Thyroid gland (tissue), 4 donors: ENCODE data around the gene HHATL.

ENCODE experiments used
- POLR2A ChIP-seq, 2 donors: fragments of 450-650 bp; IDR thresholded peaks; one replicate each; pipeline ENCODE4 v1.6.1; 2017; ENCODE audit warnings: antibody characterized with exemption in 2 of 2, mild to moderate bottlenecking in 2 of 2, moderate library complexity in 1 of 2
- TF ChIP-seq, protein P1 (sequence below), 6 experiments: fragments of 200-600 bp in 3 of 6; fragments of 450-650 bp in 3 of 6; sonication (generic) in 3 of 6; IDR thresholded peaks; one replicate each; pipeline ENCODE4 v1.5.1; 2016 to 2019; ENCODE audit warnings: antibody characterized with exemption in 6 of 6, mild to moderate bottlenecking in 2 of 6, inconsistent platforms in 1 of 6, moderate library complexity in 1 of 6

DNA sequence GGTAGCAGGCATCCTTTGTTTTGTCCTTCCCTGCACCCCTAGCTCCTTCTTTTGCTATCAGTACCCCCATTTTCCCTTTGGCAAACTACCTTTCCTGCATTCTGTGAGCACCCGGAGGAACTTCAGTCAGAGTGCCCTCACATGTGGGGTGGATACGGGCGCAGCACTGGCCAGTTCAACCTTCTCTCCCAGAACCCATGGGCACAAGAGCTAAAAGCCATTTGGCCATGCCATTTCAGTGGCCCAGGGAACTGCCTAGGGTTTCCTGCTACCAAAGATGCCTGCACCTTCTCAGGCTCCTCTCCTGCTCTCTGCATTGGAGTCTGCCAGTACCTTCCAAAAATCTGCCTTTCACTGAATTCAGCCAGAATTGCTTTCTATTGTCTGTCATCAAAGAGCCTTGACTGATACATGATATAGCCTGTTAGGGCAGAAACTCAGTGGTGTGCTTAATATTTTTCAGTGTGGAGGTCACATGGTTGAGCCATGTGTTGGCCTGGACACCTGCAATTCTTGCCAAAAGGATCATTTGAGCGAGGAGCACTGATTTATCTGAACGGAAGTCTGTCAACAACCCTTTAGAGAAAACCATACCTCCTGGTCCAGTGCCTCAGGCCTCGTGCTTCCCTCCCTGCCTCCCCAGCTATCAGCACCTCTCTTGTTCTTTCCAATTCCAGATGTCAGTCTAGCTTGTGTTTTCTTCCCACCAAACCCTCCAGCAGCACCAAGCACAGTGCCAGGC, 27.0 kb upstream of the HHATL start:
- TF ChIP-seq, protein P1, sequence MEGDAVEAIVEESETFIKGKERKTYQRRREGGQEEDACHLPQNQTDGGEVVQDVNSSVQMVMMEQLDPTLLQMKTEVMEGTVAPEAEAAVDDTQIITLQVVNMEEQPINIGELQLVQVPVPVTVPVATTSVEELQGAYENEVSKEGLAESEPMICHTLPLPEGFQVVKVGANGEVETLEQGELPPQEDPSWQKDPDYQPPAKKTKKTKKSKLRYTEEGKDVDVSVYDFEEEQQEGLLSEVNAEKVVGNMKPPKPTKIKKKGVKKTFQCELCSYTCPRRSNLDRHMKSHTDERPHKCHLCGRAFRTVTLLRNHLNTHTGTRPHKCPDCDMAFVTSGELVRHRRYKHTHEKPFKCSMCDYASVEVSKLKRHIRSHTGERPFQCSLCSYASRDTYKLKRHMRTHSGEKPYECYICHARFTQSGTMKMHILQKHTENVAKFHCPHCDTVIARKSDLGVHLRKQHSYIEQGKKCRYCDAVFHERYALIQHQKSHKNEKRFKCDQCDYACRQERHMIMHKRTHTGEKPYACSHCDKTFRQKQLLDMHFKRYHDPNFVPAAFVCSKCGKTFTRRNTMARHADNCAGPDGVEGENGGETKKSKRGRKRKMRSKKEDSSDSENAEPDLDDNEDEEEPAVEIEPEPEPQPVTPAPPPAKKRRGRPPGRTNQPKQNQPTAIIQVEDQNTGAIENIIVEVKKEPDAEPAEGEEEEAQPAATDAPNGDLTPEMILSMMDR (IDR thresholded peaks at IDR 0.05): no peak
- no peak for TF ChIP-seq POLR2A (IDR thresholded peaks at IDR 0.05)
